Sigmoid colon (tissue), 4 donors: Measurements from ENCODE around the gene AIG1.

Experiments
- CTCF ChIP-seq, 4 experiments: fragments of 450-650 bp in 3 of 4; fragments of 200-600 bp in 1 of 4; IDR thresholded peaks; one replicate each; pipeline ENCODE4 v1.5.1; 2016 to 2019; ENCODE audit warnings: antibody characterized with exemption in 4 of 4, mild to moderate bottlenecking in 3 of 4, moderate library complexity in 2 of 4
- POLR2A ChIP-seq, 2 donors: fragments of 450-650 bp; IDR thresholded peaks; one replicate each; pipeline ENCODE4 v1.6.1; 2016; ENCODE audit warnings: antibody characterized with exemption in 2 of 2, mild to moderate bottlenecking in 2 of 2, moderate library complexity in 2 of 2
- POLR2AphosphoS5 ChIP-seq, 4 donors: sonication (generic); formaldehyde crosslinking; IDR thresholded peaks; one replicate each; pipeline ENCODE4 v1.6.1; 2017; ENCODE audit warnings: antibody characterized with exemption in 4 of 4

GRCh38 chr6:143288923-143289322 lies 228.2 kb downstream of the AIG1 start:
- no peak for TF ChIP-seq POLR2AphosphoS5 (IDR thresholded peaks at IDR 0.05)
- no peak for TF ChIP-seq CTCF (IDR thresholded peaks at IDR 0.05)
- no peak for TF ChIP-seq POLR2A (IDR thresholded peaks at IDR 0.05)
